GM12873 (cell line): ENCODE measurements around the gene ZEB1.

Experiments used
- TF ChIP-seq, protein P1 (sequence below): IDR thresholded peaks from 2 replicates; pipeline ENCODE4 v1.5.1; 2012; ENCODE audit warnings: low read depth, mild to moderate bottlenecking, moderate library complexity, low read length, control low read depth; ENCODE audit not compliant: insufficient read depth; ENCODE audit errors: missing control alignments

Gene ZEB1

DNA sequence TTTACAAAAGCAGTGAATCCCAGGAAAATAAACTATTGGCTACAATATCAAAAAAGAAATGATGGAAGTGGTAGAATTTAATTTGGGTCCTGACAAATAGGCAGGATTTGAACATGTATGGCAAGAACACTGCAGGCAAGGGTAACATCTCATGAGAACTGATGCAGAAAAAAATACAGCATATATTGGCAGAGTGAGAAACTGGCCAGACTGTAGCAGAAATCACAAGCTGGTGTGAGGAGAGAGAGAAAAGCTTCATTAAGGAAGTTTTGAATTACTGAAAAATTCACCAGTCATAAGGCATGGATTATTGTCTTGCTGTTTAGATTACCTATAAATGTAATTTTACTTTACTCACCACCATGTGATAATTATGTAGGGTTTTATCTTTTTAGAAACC is 77.4 kb downstream of the ZEB1 start:
- TF ChIP-seq, protein P1, sequence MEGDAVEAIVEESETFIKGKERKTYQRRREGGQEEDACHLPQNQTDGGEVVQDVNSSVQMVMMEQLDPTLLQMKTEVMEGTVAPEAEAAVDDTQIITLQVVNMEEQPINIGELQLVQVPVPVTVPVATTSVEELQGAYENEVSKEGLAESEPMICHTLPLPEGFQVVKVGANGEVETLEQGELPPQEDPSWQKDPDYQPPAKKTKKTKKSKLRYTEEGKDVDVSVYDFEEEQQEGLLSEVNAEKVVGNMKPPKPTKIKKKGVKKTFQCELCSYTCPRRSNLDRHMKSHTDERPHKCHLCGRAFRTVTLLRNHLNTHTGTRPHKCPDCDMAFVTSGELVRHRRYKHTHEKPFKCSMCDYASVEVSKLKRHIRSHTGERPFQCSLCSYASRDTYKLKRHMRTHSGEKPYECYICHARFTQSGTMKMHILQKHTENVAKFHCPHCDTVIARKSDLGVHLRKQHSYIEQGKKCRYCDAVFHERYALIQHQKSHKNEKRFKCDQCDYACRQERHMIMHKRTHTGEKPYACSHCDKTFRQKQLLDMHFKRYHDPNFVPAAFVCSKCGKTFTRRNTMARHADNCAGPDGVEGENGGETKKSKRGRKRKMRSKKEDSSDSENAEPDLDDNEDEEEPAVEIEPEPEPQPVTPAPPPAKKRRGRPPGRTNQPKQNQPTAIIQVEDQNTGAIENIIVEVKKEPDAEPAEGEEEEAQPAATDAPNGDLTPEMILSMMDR: no peak

DNA sequence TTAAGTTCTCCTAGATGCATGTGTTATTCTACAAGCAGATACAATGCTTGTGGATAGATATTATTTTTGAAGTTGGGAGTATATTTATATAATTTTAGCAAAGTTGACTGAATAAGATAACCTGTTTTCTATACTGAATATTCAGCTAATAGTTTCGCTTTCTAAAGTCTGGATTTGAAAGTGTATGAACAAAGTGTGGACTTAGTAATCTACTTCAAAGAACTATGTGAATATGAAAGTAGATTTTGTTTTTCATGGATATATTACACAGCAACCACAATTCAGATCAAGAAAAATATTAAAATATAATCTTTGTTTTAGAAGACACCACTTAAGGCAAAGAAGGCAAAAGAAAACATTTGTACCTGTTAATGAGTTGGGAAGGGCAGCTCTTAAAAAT is 78.8 kb downstream of the ZEB1 start:
- TF ChIP-seq, protein P1: no peak

DNA sequence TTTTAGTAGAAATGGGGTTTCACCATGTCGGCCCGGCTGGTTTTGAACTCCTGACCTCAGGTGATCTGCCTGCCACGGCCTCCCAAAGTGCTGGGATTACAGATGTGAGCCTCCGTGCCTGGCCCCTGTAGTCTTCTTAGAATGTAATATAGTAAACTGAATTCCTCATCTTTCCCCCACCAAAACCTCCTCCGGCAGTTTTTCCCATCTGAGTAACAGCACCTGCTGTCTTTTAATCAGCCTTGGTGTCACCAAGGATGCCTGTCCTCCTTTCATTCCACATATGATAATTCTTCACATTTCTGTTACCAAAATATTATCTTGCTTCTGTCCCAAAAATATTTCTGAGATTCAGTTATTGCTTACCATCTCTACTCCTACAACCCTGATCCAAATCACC is 80.2 kb downstream of the ZEB1 start:
- TF ChIP-seq, protein P1: no peak

DNA sequence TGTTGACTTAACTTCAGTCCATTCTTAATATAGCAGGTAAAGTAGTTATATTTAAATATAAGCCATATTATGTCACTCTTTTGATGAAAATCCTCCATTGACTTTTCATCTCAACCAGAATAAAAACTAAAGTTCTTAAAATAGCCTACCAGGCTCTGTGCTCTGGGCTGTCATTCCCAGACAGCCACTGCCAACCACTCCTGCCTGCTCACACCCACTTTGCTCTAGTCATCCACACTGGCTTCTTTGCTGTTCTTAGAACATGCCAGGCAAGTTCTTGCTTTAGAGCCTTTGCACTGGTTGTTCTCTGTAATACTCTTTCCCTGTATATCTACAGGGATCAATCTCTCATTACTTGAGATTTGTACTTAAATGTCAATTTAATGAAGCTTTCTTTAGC is 80.6 kb downstream of the ZEB1 start:
- TF ChIP-seq, protein P1: no peak

DNA sequence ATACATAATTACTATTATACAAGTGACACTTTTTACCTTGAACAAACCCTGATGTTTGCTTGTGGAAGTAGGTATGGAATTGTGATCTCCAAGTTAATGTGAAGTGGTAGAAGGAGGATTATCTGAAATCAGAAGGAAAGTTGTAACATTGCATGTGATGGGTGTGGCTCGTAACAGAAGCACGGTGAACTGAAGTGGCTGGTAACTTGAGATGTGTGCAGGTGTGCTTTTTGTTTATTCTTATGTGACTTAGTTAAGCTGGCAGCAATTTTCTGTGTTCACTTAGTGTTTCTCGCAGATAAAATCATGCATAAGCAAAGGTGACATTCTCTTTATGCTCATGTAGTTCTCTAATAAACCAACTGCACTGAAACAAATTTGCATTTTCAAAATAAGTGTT is 82.3 kb downstream of the ZEB1 start:
- TF ChIP-seq, protein P1: no peak

DNA sequence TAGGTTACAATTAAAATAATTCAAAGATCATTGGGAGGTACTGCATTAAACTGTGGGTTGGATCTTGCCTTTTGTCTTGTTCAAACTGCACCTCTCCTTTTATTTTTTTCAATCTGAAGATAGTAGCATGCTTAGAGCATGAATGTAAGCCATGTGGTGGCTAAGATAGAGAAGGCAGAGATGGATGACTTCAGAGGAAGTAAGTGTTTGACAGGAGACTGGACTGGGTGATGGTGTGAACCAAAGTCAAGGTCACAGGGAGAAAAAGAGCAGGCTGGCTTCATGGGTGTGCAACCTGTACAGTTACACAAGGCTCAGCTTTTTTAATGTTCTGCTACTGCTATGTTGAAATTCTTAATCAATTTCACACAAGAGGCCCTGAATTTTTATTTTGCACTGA is 85.6 kb downstream of the ZEB1 start:
- TF ChIP-seq, protein P1: no peak

DNA sequence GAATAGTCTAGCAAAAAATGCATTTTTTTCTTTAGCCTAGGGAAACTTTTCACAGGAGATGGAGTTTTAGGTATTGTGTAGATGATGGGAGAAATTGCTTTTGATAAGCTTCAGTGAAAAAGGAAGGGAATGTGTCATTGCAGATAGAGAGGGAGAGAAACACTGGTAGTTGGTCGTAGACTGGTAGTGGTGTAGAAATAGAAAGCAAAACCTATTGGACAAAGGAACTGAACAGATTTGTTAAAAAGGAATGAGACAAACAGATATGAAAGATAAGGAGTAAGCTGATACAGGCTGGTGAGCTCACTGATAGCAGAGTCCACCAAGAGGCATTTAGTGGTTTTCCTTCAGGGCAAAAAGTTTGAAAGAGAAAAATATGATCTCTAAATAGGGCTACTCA is 94.3 kb downstream of the ZEB1 start:
- TF ChIP-seq, protein P1: no peak
